K562 (cell line): ENCODE results near the gene PTPMT1. TPM values are rescaled to one million over a fixed set of nuclear protein-coding genes. Genes with fewer than 3 reads are reported as not detected.

Experiments
- ILK ChIP-seq: fragments of 450-650 bp; IDR thresholded peaks from 2 replicates; pipeline ENCODE4 v1.6.1; 2016; ENCODE audit warnings: missing genetic modification characterization, low read depth, mild to moderate bottlenecking, missing compliant biosample characterization, moderate library complexity, borderline replicate concordance
- KLF1 ChIP-seq: fragments of 450-650 bp; IDR thresholded peaks from 2 replicates; pipeline ENCODE4 v1.6.1; 2016; ENCODE audit warnings: missing genetic modification characterization, missing compliant biosample characterization
- MLLT1 ChIP-seq, 2 experiments: fragments of 450-650 bp; IDR thresholded peaks; 2 replicates each; pipeline ENCODE4 v1.6.1; 2016
- NR3C1 ChIP-seq: sonication (generic); formaldehyde crosslinking; IDR thresholded peaks from 2 replicates; pipeline ENCODE4 v1.8.1; 2022; ENCODE audit warnings: missing genetic modification reagents
- NUFIP1 ChIP-seq: fragments of 450-650 bp; IDR thresholded peaks from 2 replicates; pipeline ENCODE4 v1.6.1; 2018; ENCODE audit not compliant: partially characterized antibody
- POLR2B ChIP-seq: fragments of 450-650 bp; IDR thresholded peaks from 2 replicates; pipeline ENCODE4 v1.6.1; 2018; ENCODE audit warnings: low read depth; ENCODE audit not compliant: partially characterized antibody
- POLR3A ChIP-seq: IDR thresholded peaks from 2 replicates; pipeline ENCODE4 v1.6.1; 2011; ENCODE audit warnings: borderline replicate concordance, mild to moderate bottlenecking, moderate library complexity; ENCODE audit not compliant: insufficient read length, insufficient read depth; ENCODE audit errors: extremely low read depth
- RBM39 ChIP-seq: fragments of 200-400 bp; formaldehyde crosslinking; optimal IDR thresholded peaks from 2 replicates; pipeline ENCODE3; 2018; ENCODE audit warnings: low read depth, low read length
- SLC30A9 ChIP-seq: fragments of 250-450 bp; sonication (Bioruptor Pico); IDR thresholded peaks from 2 replicates; pipeline ENCODE4 v1.8.0; 2022; ENCODE audit warnings: mild to moderate bottlenecking, moderate library complexity
- SMAD3 ChIP-seq: fragments of 450-650 bp; formaldehyde crosslinking; conservative IDR thresholded peaks from 2 replicates; pipeline ENCODE4 v1.4.0; 2020; ENCODE audit warnings: mild to moderate bottlenecking
- SMARCA5 ChIP-seq: fragments of 450-650 bp; IDR thresholded peaks from 2 replicates; pipeline ENCODE4 v1.6.1; 2016
- SMARCC2 ChIP-seq: fragments of 450-650 bp; IDR thresholded peaks from 2 replicates; pipeline ENCODE4 v1.6.1; 2017; ENCODE audit warnings: antibody characterized with exemption, moderate library complexity, mild to moderate bottlenecking, low read depth
- SREBF1 ChIP-seq: fragments of 150-350 bp; IDR thresholded peaks from 2 replicates; pipeline ENCODE4 v1.6.1; 2014; ENCODE audit warnings: antibody characterized with exemption, low read depth, low read length, borderline replicate concordance
- TAF15 ChIP-seq: fragments of 200-400 bp; formaldehyde crosslinking; IDR thresholded peaks from 2 replicates; pipeline ENCODE4 v1.6.1; 2017; ENCODE audit warnings: mild to moderate bottlenecking, low read depth, low read length, moderate library complexity
- TAF7 ChIP-seq: fragments of 450-650 bp; IDR thresholded peaks from 2 replicates; pipeline ENCODE4 v1.6.1; 2016; ENCODE audit warnings: missing genetic modification characterization, missing compliant biosample characterization
- TGIF2 ChIP-seq: sonication (generic); formaldehyde crosslinking; IDR thresholded peaks from 2 replicates; pipeline ENCODE4 v1.8.1; 2022; ENCODE audit warnings: mild to moderate bottlenecking, missing genetic modification reagents, moderate library complexity
- YBX1 ChIP-seq: fragments of 450-650 bp; IDR thresholded peaks from 2 replicates; pipeline ENCODE4 v1.7.1; 2016; ENCODE audit warnings: mild to moderate bottlenecking
- ZBTB8A ChIP-seq: fragments of 450-650 bp; IDR thresholded peaks from 2 replicates; pipeline ENCODE4 v1.6.1; 2018; ENCODE audit warnings: mild to moderate bottlenecking, moderate library complexity; ENCODE audit not compliant: partially characterized antibody
- ZFX ChIP-seq: sonication (generic); formaldehyde crosslinking; IDR thresholded peaks from 2 replicates; pipeline ENCODE4 v1.8.0; 2022; ENCODE audit warnings: mild to moderate bottlenecking, missing genetic modification reagents, moderate library complexity
- ZNF274 ChIP-seq: IDR thresholded peaks from 2 replicates; pipeline ENCODE4 v1.6.1; 2011; ENCODE audit warnings: low read depth, mild to moderate bottlenecking, low read length, moderate library complexity, borderline replicate concordance
- ZNF507 ChIP-seq: conservative IDR thresholded peaks from 2 replicates; pipeline ENCODE4 v1.6.1; 2017; ENCODE audit warnings: missing genetic modification characterization, missing compliant biosample characterization
- ZNF639 ChIP-seq, 2 experiments: fragments of 200-800 bp in 1 of 2; sonication (Bioruptor generic) in 1 of 2; sonication (generic) in 1 of 2; formaldehyde crosslinking in 1 of 2; IDR thresholded peaks in 1 of 2; conservative IDR thresholded peaks in 1 of 2; 2 replicates each; pipeline versions ENCODE4 v1.5.0 to v1.6.1; 2016 to 2020; ENCODE audit warnings: missing compliant biosample characterization in 1 of 2, missing genetic modification characterization in 1 of 2, missing genetic modification reagents in 1 of 2
- ZNF695 ChIP-seq: fragments of 450-650 bp; formaldehyde crosslinking; IDR thresholded peaks from 2 replicates; pipeline ENCODE4 v1.4.0; 2020; ENCODE audit warnings: mild to moderate bottlenecking, moderate library complexity
- polyA plus RNA-seq, 8 experiments: library from polyadenylated mRNA; depleted of rRNA in 4 of 8; stranded (reverse) in 5 of 8; unstranded in 3 of 8; fragments of >200 nt; fragmentation: Nextera tagmentation in 2 of 8; fragmentation: Illumina TruSeq in 1 of 8; extraction: Ambion mirVana in 2 of 8; extraction: Trizol in 1 of 8; gene quantifications; 2 replicates each; pipeline versions ENCODE4 v1.2.1 to v1.2.3, GENCODE V29; 2011 to 2014; ENCODE audit warnings: inconsistent platforms in 1 of 8, missing spikeins in 1 of 8
- total RNA-seq, 7 experiments: library from RNA; depleted of rRNA in 6 of 7; stranded (reverse); fragments of >200 nt in 6 of 7; fragmentation: Illumina TruSeq in 2 of 7; extraction: Trizol in 2 of 7; gene quantifications; 2 replicates each; pipeline versions ENCODE4 v1.2.1 to v1.2.3, GENCODE V29; 2011 to 2021; ENCODE audit warnings: low replicate concordance in 1 of 7
- TF ChIP-seq, protein P1 (sequence below): sonication (generic); formaldehyde crosslinking; IDR thresholded peaks from 2 replicates; pipeline ENCODE4 v1.8.0; 2022; ENCODE audit warnings: missing genetic modification reagents, mild to moderate bottlenecking, borderline replicate concordance

The PTPMT1 gene
- total and polyA plus RNA-seq, 9 of the 15 experiments (the other 6 are each of a cell fraction or from before 2014, with no cell fraction given), result 10.4 to 140 (median 67.2) TPM

GRCh38 chr11:47552566-47553405, 12.6 kb upstream of the PTPMT1 start, which contains the start of gene CELF1 (continued):
- peak in 1 of 2 experiments; percentile 99; a peak in 2 of 4 replicates for TF ChIP-seq ZNF639 (CRISPR knock-in tag; conservative IDR thresholded peaks at IDR 0.05 in 1 of 2, IDR thresholded peaks at IDR 0.05 in 1 of 2)
- no peak for TF ChIP-seq SLC30A9 (CRISPR knock-in tag)
- TF ChIP-seq ZNF507 (tag), result no peak
- TF ChIP-seq ILK (tag), result no peak
- no peak for TF ChIP-seq YBX1
- TF ChIP-seq MLLT1 (IDR thresholded peaks at IDR 0.05), result peak in 1 of 2 experiments; percentile 30; a peak in 2 of 4 replicates
- no peak for TF ChIP-seq ZBTB8A
- TF ChIP-seq NR3C1 (CRISPR knock-in tag), result no peak
- peak; percentile 38; the same call in 1 of the 2 replicates for TF ChIP-seq KLF1 (tag)
- TF ChIP-seq TGIF2 (CRISPR knock-in tag), result no peak
- TF ChIP-seq, protein P1, sequence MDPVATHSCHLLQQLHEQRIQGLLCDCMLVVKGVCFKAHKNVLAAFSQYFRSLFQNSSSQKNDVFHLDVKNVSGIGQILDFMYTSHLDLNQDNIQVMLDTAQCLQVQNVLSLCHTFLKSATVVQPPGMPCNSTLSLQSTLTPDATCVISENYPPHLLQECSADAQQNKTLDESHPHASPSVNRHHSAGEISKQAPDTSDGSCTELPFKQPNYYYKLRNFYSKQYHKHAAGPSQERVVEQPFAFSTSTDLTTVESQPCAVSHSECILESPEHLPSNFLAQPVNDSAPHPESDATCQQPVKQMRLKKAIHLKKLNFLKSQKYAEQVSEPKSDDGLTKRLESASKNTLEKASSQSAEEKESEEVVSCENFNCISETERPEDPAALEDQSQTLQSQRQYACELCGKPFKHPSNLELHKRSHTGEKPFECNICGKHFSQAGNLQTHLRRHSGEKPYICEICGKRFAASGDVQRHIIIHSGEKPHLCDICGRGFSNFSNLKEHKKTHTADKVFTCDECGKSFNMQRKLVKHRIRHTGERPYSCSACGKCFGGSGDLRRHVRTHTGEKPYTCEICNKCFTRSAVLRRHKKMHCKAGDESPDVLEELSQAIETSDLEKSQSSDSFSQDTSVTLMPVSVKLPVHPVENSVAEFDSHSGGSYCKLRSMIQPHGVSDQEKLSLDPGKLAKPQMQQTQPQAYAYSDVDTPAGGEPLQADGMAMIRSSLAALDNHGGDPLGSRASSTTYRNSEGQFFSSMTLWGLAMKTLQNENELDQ (CRISPR knock-in tag), result 0 out of 2 replicates have a peak, but pooled peaks have one; percentile 35
- no peak for TF ChIP-seq ZNF274
- TF ChIP-seq NUFIP1, result no peak
- no peak for TF ChIP-seq POLR3A
- no peak for TF ChIP-seq SMARCC2
- TF ChIP-seq SREBF1, result no peak
- TF ChIP-seq TAF15, result no peak
- no peak for TF ChIP-seq RBM39
- TF ChIP-seq ZNF695 (CRISPR knock-in tag), result no peak
- TF ChIP-seq POLR2B, result no peak
- no peak for TF ChIP-seq SMARCA5
- peak; percentile 83 for TF ChIP-seq ZFX (CRISPR knock-in tag)
- no peak for TF ChIP-seq SMAD3
- TF ChIP-seq TAF7 (tag), result no peak
